Smooth muscle cell (in vitro differentiated cells): Measurements from ENCODE around the gene CLNK. TPM values are rescaled to one million over a fixed set of nuclear protein-coding genes. Genes with fewer than 3 reads are reported as not detected.

Source experiments
- DNase-seq: peaks from one replicate; lab custom pipeline; 2025; ENCODE audit not compliant: unreplicated experiment; lab: John Stamatoyannopoulos, UW
- H2AFZ ChIP-seq: fragments of 200-600 bp; sonication (generic); 2 replicates; pipeline ENCODE4 v1.6.0; 2016; ENCODE audit warnings: antibody characterized with exemption, low read depth, mild to moderate bottlenecking
- H3F3A ChIP-seq: fragments of 200-600 bp; sonication (generic); 2 replicates; pipeline ENCODE4 v1.6.0; 2017; ENCODE audit warnings: antibody characterized with exemption, low read depth
- H3K27ac ChIP-seq: fragments of 200-600 bp; sonication (generic); 2 replicates; pipeline ENCODE4 v1.5.1; 2016; ENCODE audit warnings: low read depth, mild to moderate bottlenecking
- H3K27me3 ChIP-seq: fragments of 200-600 bp; sonication (generic); 2 replicates; pipeline ENCODE4 v1.6.1; 2016; ENCODE audit warnings: low read depth, mild to moderate bottlenecking
- H3K36me3 ChIP-seq: fragments of 200-600 bp; sonication (generic); 2 replicates; pipeline ENCODE4 v1.5.1; 2016; ENCODE audit warnings: low read depth
- H3K4me1 ChIP-seq: fragments of 200-600 bp; sonication (generic); 2 replicates; pipeline ENCODE4 v1.5.1; 2016; ENCODE audit warnings: low read depth
- H3K4me2 ChIP-seq: fragments of 200-600 bp; sonication (generic); 2 replicates; pipeline ENCODE4 v1.6.0; 2016; ENCODE audit warnings: mild to moderate bottlenecking
- H3K4me3 ChIP-seq: fragments of 200-600 bp; sonication (generic); 2 replicates; pipeline ENCODE4 v1.5.1; 2016; ENCODE audit warnings: mild to moderate bottlenecking
- H3K79me2 ChIP-seq: fragments of 200-600 bp; sonication (generic); 2 replicates; pipeline ENCODE4 v1.6.0; 2016; ENCODE audit warnings: low read depth, mild to moderate bottlenecking
- H3K9ac ChIP-seq: fragments of 200-600 bp; sonication (generic); 2 replicates; pipeline ENCODE4 v1.6.0; 2016; ENCODE audit warnings: low read depth
- H3K9me3 ChIP-seq: fragments of 200-600 bp; sonication (generic); replicated peaks from 2 replicates; pipeline ENCODE4 v1.5.1; 2016; ENCODE audit warnings: low read depth
- H4K20me1 ChIP-seq: fragments of 200-600 bp; sonication (generic); 2 replicates; pipeline ENCODE4 v1.6.0; 2016; ENCODE audit warnings: low read depth
- CTCF ChIP-seq: fragments of 200-600 bp; sonication (generic); IDR thresholded peaks from 2 replicates; pipeline ENCODE4 v1.5.1; 2017; ENCODE audit warnings: borderline replicate concordance, mild to moderate bottlenecking, antibody characterized with exemption; ENCODE audit not compliant: insufficient read depth, poor library complexity, severe bottlenecking
- WGBS: methylation state at CpG from one replicate; pipeline ENCODE4 v1.1.7; 2016; ENCODE audit warnings: low lambda C conversion rate; 5-methylcytosine and 5-hydroxymethylcytosine counted together
- polyA plus RNA-seq: library from polyadenylated mRNA; unstranded; fragments of >200 nt; fragmentation: Nextera tagmentation; extraction: Ambion mirVana; gene quantifications from 2 replicates; pipeline ENCODE4 v1.2.1, GENCODE V29; 2016
- total RNA-seq: library from RNA; depleted of rRNA; stranded (reverse); fragments of >200 nt; gene quantifications from 2 replicates; pipeline ENCODE4 v1.2.3, GENCODE V29; 2014

The CLNK gene
- total and polyA plus RNA-seq, 2 experiments from 2014 or later, result not detected

- TF ChIP-seq CTCF, result no peak
- no peak for DNase-seq
- H3K36me3 ChIP-seq, result no peaks in the 10 kb centered on the region
- no peaks in the 10 kb centered on the region for H3F3A ChIP-seq
- H3K79me2 ChIP-seq, result no peaks in the 10 kb centered on the region
- no peaks in the 10 kb centered on the region for H4K20me1 ChIP-seq
- H3K4me2 ChIP-seq, result no peak overlapping the region
- H2AFZ ChIP-seq, result no peak overlapping the region
- no peak overlapping the region for H3K9ac ChIP-seq
- H3K27ac ChIP-seq, result no peak overlapping the region
- no peak overlapping the region for H3K4me3 ChIP-seq
- no peaks in the 10 kb centered on the region for H3K27me3 ChIP-seq
- H3K9me3 ChIP-seq, result no peaks in the 10 kb centered on the region
- 89% methylated on average over 3 of the region's 3 CpGs for WGBS
- H3K4me1 ChIP-seq, result no peaks in the 10 kb centered on the region
These were observed 2.2 kb downstream of the CLNK start for GRCh38 chr4:10682397-10682796.

- TF ChIP-seq CTCF, result no peak
- H3K4me3 ChIP-seq, result no peak overlapping the region
These were observed 6.6 kb downstream of the CLNK start for GRCh38 chr4:10677796-10678497.

GRCh38 chr4:10673817-10674369, 10.7 kb downstream of the CLNK start:
- TF ChIP-seq CTCF, result no peak
- no peaks in the 10 kb centered on the region for H3F3A ChIP-seq
- no peak overlapping the region for H2AFZ ChIP-seq
- no peaks in the 10 kb centered on the region for H3K36me3 ChIP-seq
- no peak overlapping the region for H3K9ac ChIP-seq
- no peaks in the 10 kb centered on the region for H3K4me1 ChIP-seq
- no peaks in the 10 kb centered on the region for H3K27me3 ChIP-seq
- no peak overlapping the region for H3K4me2 ChIP-seq
- H3K4me3 ChIP-seq, result no peak overlapping the region
- 87% methylated on average over 5 of the region's 5 CpGs for WGBS
- no peak for DNase-seq
- no peaks in the 10 kb centered on the region for H3K79me2 ChIP-seq
- no peaks in the 10 kb centered on the region for H3K9me3 ChIP-seq
- no peaks in the 10 kb centered on the region for H4K20me1 ChIP-seq
- H3K27ac ChIP-seq, result no peak overlapping the region

More at GRCh38 chr4:10677796-10678497, 6.6 kb downstream of the CLNK start:
- Histone ChIP-seq H4K20me1 (no peaks in the 10 kb centered on the region), H3K27me3 (no peaks in the 10 kb centered on the region), H3K4me1 (no peaks in the 10 kb centered on the region), H3K36me3 (no peaks in the 10 kb centered on the region), H3K9me3 (no peaks in the 10 kb centered on the region), H3K9ac (no peak overlapping the region), H3F3A (no peaks in the 10 kb centered on the region), H3K79me2 (no peaks in the 10 kb centered on the region), H2AFZ (no peak overlapping the region), H3K27ac (no peak overlapping the region), H3K4me2 (no peak overlapping the region)
- DNase-seq, result no peak
- 91% methylated on average over 5 of the region's 5 CpGs for WGBS

- no peaks in the 10 kb centered on the region for H3K4me1 ChIP-seq
- H3K4me3 ChIP-seq, result no peak overlapping the region
- H3K4me2 ChIP-seq, result no peak overlapping the region
- H3F3A ChIP-seq, result no peaks in the 10 kb centered on the region
- WGBS, result 81% methylated on average over 3 of the region's 3 CpGs
- no peak for TF ChIP-seq CTCF
- no peak overlapping the region for H3K27ac ChIP-seq
- no peak overlapping the region for H2AFZ ChIP-seq
- no peaks in the 10 kb centered on the region for H3K79me2 ChIP-seq
- no peaks in the 10 kb centered on the region for H3K9me3 ChIP-seq
- H3K9ac ChIP-seq, result no peak overlapping the region
- H3K36me3 ChIP-seq, result no peaks in the 10 kb centered on the region
- H4K20me1 ChIP-seq, result no peaks in the 10 kb centered on the region
- DNase-seq, result no peak
- no peaks in the 10 kb centered on the region for H3K27me3 ChIP-seq
These were observed 12.2 kb downstream of the CLNK start for GRCh38 chr4:10672379-10672778.
